Mononuclear cell (primary cell): ENCODE results near the gene CDC6. TPM values are rescaled to one million over a fixed set of nuclear protein-coding genes. Genes with fewer than 3 reads are reported as not detected.
"Not testable (repeated sequence)": the region's sequence is repeated elsewhere in the genome, so short reads cannot be mapped to it uniquely, and the experiment has no call there.

Source experiments
- H3K27me3 ChIP-seq: 2 replicates; pipeline ENCODE4 v1.6.0; 2011; ENCODE audit warnings: low read length, control low read depth; ENCODE audit not compliant: insufficient read depth
- H3K4me1 ChIP-seq: 2 replicates; pipeline ENCODE4 v1.5.1; 2011; ENCODE audit warnings: mild to moderate bottlenecking, low read length, control low read depth; ENCODE audit not compliant: insufficient read depth
- H3K4me3 ChIP-seq: 2 replicates; pipeline ENCODE4 v1.5.1; 2011; ENCODE audit warnings: mild to moderate bottlenecking, low read length, moderate library complexity
- H3K9me3 ChIP-seq: 2 replicates; pipeline ENCODE4 v1.5.1; 2011; ENCODE audit warnings: low read depth, mild to moderate bottlenecking, control low read depth, low read length
- total RNA-seq: library from RNA; depleted of rRNA; stranded (reverse); fragments of >200 nt; gene quantifications from one replicate; pipeline ENCODE4 v1.2.3, GENCODE V29; 2012

Gene CDC6
- total RNA-seq, 1 donor, result 0.21 TPM

GRCh38 chr17:40301315-40301714 lies 13.6 kb downstream of the CDC6 start:
- Histone ChIP-seq H3K9me3 (no peaks in the 10 kb centered on the region), H3K4me1 (peaks cover 11% of the 10 kb centered on the region), H3K27me3 (no peaks in the 10 kb centered on the region)

GRCh38 chr17:40303009-40303657 lies 15.5 kb downstream of the CDC6 start:
- Histone ChIP-seq H3K27me3 (no peaks in the 10 kb centered on the region), H3K4me1 (peaks cover 29% of the 10 kb centered on the region), H3K4me3 (no peak overlapping the region), H3K9me3 (no peaks in the 10 kb centered on the region)

More at GRCh38 chr17:40301315-40301714, 13.6 kb downstream of the CDC6 start:
- no peak overlapping the region for H3K4me3 ChIP-seq

GRCh38 chr17:40303708-40304551 lies 16.3 kb downstream of the CDC6 start:
- Histone ChIP-seq H3K4me1 (peaks cover 37% of the 10 kb centered on the region), H3K4me3 (no peak overlapping the region)

GRCh38 chr17:40304552-40304863 lies 16.8 kb downstream of the CDC6 start:
- not testable (repeated sequence) for H3K27me3 ChIP-seq, H3K4me3 ChIP-seq, H3K9me3 ChIP-seq
- peaks cover 43% of the 10 kb centered on the region for H3K4me1 ChIP-seq

More at GRCh38 chr17:40303708-40304551, 16.3 kb downstream of the CDC6 start:
- no peaks in the 10 kb centered on the region for H3K27me3 ChIP-seq
- H3K9me3 ChIP-seq, result no peaks in the 10 kb centered on the region

GRCh38 chr17:40304866-40305265 lies 17.2 kb downstream of the CDC6 start:
- H3K9me3 ChIP-seq, H3K4me3 ChIP-seq, H3K27me3 ChIP-seq: not testable (repeated sequence)
- H3K4me1 ChIP-seq, result peaks cover 46% of the 10 kb centered on the region

GRCh38 chr17:40306395-40306794 lies 18.7 kb downstream of the CDC6 start:
- no peaks in the 10 kb centered on the region for H3K27me3 ChIP-seq
- no peaks in the 10 kb centered on the region for H3K9me3 ChIP-seq
- H3K4me3 ChIP-seq, result no peak overlapping the region
- peaks cover 62% of the 10 kb centered on the region for H3K4me1 ChIP-seq

GRCh38 chr17:40307001-40307730 lies 19.5 kb downstream of the CDC6 start:
- Histone ChIP-seq H3K4me3 (no peak overlapping the region), H3K9me3 (no peaks in the 10 kb centered on the region), H3K27me3 (no peaks in the 10 kb centered on the region), H3K4me1 (peaks cover 69% of the 10 kb centered on the region)

- Histone ChIP-seq H3K4me1 (peaks cover 76% of the 10 kb centered on the region), H3K9me3 (no peaks in the 10 kb centered on the region), H3K27me3 (no peaks in the 10 kb centered on the region), H3K4me3 (no peak overlapping the region)
Observed at GRCh38 chr17:40307740-40308239, 20.1 kb downstream of the CDC6 start.

- Histone ChIP-seq H3K4me3 (peak within 1 kb of the TSS; percentile 7), H3K9me3 (no peaks in the 10 kb centered on the region), H3K4me1 (peaks cover 80% of the 10 kb centered on the region)
Observed at GRCh38 chr17:40309031-40309948, 21.6 kb downstream of the CDC6 start, which contains the start of gene RARA. Gene RARA (plus strand): TSS chr17:40309180. CDS start chr17:40331219, 22,039 bp downstream.

GRCh38 chr17:40309949-40310510 lies 22.4 kb downstream of the CDC6 start:
- Histone ChIP-seq H3K27me3 (no peaks in the 10 kb centered on the region), H3K4me1 (peaks cover 88% of the 10 kb centered on the region), H3K9me3 (no peaks in the 10 kb centered on the region), H3K4me3 (no peak overlapping the region)

More at GRCh38 chr17:40309031-40309948, 21.6 kb downstream of the CDC6 start, which contains the start of gene RARA:
- H3K27me3 ChIP-seq, result no peaks in the 10 kb centered on the region

GRCh38 chr17:40310882-40311391 lies 23.3 kb downstream of the CDC6 start:
- Histone ChIP-seq H3K4me3 (no peak overlapping the region), H3K9me3 (no peaks in the 10 kb centered on the region), H3K4me1 (peaks cover 97% of the 10 kb centered on the region), H3K27me3 (no peaks in the 10 kb centered on the region)

GRCh38 chr17:40311575-40311974 lies 23.9 kb downstream of the CDC6 start:
- H3K27me3 ChIP-seq, result no peaks in the 10 kb centered on the region
- H3K4me1 ChIP-seq, result peaks cover 99% of the 10 kb centered on the region
- H3K9me3 ChIP-seq, result no peaks in the 10 kb centered on the region
- H3K4me3 ChIP-seq, result no peak overlapping the region

GRCh38 chr17:40312131-40312731 lies 24.6 kb downstream of the CDC6 start:
- Histone ChIP-seq H3K27me3 (no peaks in the 10 kb centered on the region), H3K9me3 (no peaks in the 10 kb centered on the region), H3K4me3 (no peak overlapping the region), H3K4me1 (peaks cover 99% of the 10 kb centered on the region)
